ENCODE data around the gene SDHA.
"Not testable (repeated sequence)": the region's sequence is repeated elsewhere in the genome, so short reads cannot be mapped to it uniquely, and the experiment has no call there.

SDHA gene

DNA sequence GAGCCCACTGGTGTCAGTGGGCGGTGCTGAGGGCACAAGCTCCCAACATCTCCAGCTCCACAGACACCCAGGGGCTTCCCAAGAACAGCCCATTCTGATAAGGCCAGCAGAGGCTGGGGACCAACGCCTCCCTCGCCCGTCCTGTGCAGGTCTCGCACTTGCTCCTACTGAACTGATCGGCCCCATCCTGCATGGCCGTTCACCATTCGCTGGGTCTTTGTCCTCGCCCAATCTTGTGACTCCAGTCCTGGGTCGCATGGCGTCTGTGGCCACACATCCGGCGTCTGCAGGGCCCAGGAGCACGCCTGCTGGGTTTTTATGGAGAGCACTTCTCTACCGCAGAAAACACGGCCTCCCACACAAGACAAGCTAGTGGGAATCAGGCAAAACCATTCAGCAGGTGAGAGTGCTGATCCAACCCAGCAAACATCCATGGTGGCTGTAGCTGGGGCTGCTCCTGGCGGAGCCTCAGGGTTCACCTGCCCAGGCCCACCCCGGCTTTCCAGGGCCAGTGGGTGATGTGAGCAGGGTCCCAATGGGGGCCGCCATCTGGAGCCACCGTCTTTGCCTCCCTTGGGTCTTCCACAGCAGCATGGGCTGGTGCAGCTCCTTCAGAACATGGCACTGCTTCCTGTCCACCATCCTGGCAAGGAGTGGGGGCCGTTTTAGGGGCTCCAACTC, 19.5 kb upstream of the SDHA start:
- DNase-seq, result no peak

DNA sequence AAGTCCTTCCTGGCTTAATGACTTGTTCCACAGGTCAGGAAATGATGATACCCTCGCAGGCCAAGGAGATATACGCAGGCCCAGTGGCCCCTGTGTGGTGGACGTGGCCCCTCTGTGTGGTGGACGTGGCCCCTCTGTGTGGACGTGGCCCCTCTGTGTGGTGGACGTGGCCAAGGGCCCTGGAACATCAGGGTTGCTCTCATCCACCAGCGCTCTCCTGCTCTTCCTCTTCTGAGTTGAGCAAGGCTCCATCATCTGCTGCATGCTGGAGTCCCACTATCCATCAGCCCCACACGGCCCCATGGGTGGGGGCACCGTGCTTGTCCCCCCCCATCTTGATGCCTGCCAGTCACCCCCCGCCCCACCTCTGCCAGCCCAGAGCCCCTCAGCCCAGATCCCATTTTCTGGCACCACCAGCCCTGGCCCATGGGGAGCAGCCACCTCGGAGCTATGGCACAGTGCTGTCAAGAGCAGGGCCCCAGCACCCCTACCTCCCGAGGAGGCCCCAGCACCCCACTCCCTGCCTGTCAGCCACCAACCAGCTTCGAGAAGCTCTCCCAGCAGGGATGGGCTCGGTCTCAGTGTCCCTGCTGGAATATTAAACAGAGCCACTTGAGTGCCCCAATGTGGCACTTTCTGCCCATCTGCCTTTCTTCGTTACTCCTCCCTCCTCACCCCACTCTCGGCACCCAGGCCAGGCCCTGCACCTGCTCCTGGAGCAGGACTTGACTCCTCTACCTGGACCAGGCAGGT, 18.7 kb upstream of the SDHA start:
- no peak for DNase-seq

DNA sequence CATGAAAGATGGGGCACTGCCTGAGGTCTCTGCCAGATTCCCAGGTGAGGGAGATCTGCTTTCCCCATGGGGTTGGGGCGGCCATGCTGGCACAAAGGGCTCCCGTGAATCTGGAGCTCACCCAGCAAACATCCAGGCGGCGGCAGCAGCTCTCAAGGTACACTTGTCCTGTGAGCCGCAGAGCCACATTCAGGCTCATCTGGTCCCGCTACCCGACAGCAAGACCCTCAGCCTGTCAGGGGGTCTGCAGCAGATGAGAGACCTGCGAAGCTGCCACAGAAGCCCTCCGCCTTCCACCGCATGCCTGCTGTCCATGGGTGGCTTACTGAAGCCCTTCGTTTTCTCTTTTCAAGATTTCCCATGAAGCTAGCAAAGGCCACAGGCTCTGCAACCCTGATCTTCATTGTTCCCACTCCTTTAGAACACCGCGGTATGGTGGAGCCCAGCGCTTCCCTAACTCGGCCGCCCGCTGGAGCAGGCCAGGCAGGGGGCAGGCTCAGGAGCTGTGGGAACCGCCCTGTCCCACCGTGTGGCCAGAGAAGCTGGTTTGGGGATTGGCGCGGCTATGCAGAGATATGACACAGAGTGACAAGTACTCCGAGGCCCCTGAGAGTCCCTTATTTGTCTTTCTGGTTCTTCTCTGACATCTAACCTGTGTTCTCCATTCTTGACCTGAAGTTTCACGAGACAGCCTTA, 18.0 kb upstream of the SDHA start:
- no peak for DNase-seq

DNA sequence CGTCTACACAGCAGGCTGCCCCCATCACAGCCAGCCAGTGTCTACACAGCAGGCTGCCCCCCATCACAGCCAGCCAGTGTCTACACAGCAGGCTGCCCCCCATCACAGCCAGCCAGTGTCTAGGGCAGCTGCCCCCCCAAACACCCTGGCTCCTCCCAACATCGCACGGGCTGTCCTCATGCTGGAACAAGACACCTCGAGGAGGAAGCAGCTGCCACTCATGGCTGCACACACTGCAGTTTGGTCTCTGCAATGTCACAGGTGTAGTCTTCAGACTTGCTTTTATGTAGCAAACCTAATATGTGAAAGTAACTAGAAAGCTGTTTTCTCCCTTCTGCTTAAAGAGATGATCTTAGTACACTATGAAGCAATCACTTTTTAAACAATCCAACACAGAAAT, 17.1 kb upstream of the SDHA start:
- DNase-seq, result no peak

DNA sequence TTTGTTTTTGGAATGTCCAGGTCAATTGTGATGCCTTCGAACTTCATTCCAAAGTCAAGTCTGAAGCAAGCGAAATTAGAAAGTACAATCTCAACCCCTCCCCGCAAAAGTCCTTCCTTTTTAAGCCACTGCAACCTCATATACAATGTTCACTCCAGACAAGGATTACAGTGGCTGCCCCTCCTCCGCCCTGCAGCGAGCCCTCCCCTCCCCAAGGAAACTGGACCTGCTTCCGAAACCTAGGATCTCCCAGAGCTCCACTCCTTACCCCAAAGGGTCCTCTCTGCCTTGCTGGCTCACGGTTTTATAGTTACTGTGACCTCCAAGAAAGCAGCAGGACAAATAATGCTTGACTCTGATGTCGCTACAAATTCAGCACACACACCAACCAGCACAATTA, 16.4 kb upstream of the SDHA start:
- no peak for DNase-seq

DNA sequence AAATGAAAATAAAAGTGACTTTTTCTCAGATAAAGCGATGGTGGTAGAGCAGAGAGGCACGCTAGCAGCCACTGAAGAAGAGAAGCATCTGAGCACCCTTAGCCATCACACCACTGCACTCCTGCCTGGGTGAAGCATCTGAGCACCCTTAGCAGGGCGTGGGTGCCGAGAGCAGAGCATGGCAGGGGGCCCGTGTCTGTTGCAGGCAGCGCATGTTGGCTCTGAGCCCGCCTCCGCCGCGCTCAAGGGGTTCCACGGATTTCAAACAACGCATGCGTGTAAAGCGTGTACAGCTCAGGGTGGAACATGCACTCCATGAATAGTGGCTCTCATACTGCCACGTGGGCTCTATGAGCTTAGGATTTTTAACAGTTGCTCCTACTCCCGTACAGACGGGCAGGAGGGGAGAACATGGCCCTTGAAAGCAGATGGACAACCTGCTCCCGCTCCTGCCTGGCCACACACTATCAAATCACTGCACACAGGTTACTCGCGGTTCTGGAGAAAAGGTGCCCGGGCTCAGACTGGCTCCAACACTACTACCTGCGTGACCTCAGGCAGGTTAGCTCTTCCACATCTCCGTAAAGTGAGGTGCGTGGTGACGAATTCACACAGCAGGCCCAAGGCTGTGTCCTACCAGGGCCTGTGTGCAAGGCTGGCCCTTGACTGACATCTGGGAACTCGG, 14.7 kb upstream of the SDHA start:
- no peak for DNase-seq

DNA sequence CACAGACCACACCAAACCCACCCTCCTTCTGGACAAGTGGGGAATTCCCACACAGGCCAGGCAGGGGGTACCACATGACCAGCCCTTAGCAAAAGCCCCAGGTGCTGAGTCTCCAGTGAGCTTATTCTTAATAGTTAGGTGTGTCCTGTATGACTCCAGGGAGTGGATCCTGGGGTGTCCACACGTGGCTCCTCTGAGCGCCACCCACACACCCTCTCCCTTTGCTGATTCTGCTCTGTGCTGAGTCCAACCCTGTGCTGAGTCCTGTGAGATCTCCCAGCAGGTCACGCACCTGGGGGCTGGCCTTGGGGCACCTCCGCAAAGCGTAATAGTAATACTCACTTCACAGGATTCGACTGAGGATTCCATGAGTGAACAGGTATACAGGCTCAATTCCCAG, 14.1 kb upstream of the SDHA start:
- no peak for DNase-seq

DNA sequence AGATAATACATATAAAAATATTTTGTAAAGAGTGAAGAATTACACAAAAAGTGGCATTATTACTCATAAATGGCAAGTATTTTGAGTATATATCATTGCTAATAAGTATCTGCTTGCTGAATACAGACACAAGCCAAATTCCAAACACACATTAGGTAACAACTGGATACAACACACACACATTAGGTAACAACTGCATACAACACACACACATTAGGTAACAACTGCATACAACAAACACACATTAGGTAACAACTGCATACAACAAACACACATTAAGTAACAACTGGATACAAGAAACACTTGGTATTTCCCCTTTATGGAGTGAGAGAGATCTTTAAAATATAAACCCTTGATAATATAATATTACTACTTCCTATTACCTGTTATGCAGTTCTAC, 13.7 kb upstream of the SDHA start:
- no peak for DNase-seq

DNA sequence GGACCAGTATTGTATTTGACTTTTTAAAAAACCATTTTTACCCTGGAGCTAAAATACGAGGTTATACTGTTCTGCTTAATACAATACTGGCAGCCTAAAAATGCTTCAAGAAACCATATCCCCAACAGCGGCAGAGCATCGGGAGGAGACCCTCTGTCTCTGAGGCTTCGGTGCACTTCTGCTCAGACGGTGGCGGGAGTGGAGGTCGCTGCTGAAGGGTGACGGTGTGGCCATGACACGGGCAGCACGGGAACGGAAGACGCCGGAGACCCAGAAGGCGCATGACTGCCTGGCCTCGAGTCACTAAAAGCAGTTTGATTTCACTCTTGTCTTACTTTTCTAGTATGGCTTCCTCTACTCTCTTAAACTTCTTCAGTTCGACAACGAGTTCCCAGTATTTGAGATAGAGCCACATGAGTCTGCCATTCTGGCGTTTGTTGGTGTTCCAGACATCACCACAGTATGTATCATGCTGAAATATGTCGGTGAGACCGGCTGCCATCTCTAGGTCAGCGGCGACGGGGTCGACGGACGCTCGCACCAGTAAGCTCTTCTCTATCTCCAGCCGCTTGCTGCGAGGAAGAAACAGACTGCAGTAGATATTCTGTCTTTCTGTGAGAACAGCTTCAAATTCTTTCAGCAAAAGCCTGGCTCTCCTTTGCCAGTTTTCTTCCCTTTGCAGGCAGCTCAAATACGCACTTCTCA, 13.0 kb upstream of the SDHA start:
- no peak for DNase-seq

DNA sequence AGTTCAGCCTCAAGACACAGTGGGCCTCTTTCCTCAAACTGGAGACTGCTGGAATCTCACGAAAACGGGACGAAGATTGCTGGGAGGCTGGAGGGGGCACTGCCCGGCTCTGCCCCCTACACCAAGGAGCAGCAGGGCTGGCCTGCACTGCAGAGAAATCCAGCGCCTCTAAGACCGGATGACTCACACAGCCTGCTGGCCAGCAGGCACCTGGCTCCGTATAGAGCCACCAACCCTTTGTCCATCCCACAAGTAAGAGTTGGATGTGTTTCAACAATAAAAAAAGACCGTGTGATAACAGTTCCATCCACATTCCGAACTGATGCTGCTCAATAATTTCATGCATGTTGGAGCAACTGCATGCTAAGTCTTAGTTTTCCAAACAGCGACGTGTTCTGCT, 11.7 kb upstream of the SDHA start:
- no peak for DNase-seq

DNA sequence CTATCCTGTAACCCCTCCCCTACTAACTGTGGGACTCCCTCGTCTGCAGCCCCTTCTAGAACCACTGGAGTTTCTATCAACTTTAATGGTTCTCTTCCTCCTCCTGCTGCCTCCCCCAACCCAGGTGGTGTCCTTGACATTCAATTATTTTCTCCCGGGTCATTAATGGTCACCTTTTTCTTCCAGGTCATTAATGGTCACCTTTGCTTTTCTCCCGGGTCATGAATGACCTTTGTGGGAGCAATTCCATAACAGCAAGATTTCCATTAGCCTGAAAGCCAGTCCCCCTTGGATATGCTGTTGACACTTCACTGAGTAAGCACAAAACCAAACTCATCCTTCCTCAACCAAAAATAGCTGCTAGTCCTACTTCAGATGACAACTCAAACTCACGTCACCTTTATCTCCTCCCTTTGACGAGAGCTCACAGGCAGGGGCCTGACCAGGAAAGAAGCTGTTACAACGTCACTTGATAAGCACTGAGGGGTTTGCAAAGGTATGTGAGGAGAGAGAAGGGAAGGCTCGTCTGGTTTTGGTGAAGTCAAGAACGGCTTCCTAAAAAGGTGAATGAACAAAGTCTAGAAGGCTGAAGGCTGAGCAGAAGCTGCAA, 11.1 kb upstream of the SDHA start:
- DNase-seq, result no peak

DNA sequence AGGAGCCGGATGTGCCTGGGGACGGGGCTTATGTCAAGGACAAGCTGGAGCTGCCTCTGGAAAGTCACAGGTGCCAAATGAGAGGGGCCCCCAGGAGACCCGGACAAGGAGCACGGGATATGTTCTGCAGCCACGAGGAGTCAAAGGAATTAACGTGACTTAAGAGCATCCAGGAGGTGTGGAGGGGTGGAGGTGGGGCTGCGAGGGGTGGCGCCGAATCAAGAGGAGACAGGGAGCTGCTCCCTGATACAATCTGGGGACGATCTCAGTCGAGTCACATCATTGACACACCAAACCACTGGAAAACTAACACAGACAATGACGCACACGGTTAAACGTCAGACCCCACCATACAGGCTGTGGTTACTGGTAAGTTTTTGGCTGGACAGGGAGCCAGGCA, 10.5 kb upstream of the SDHA start:
- no peak for DNase-seq

DNA sequence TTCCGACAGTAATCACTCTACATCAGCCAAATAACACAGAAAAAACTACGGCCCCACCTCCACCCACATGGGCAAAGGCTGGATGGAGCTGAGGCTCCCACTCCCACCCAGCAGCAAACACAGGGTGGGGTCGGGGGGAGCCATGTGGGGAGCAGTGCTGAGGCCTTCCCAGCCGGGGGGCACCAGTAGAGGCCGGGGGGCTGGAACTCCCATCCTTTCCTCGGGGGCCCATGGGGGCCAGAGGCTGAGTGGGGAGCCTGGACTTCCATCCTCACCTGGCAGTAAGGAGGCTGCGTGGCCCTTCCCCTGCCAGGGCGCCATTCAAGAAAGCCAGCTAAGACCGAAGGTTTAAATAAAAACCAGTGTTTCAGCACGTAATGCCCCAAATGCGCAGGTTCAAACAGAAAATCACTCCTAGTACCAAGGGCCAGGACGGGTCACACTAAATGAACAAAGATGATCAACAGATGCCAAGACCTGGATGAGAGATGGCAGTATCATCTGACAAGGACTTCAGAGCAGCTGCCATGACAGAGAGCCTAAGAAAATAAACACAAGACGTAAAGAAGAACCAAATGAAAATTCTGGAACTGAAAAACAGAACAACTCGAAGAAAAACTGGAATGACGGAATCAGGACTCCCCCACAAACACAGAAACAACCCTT, 9.5 kb upstream of the SDHA start:
- DNase-seq, result no peak

DNA sequence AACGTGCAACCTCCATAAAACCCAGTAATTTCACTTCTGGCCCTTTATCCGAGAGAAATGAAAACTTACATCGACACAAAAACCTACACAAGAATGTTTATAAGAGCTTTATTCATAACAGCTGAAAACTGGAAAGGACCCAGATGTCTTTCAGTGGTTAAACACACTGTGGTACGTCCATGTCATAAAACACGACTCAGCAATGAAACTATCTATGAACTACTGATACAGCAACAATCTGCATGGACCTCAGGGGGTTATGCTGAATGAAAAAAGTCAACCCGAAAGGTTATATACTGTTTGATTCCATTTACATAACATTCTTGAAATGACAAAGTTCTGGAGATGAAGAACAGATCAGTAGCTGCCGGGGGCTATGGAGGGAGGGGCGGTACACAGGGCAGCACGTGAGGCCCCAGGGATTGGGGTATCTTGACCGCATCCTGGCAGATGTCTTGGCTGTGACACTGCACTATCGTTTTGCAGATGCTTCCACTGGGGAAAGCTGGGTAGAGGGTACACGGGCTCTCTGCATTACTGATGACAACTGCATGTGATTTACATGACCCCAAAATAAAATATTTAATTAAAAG, 4.2 kb upstream of the SDHA start:
- no peak for DNase-seq

DNA sequence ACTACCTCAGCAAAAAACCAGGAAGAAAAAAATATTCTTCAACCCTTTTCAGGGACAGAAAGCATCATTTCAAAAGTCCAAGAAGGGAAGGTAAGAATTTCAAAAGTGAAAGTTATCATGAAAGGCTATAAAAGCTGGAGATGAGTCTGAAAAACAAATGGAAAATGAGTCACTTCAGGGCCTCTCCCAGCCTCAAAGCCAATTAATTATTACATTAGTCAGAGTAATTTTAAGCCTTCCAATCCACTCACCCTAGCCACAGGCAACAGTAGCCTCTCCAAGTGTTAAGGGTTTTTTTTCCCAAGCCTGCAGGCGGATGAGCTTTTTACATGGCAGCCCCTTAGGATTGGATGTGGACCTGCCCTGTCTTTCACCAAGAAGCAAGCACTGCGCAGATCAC, 2.9 kb upstream of the SDHA start:
- peak; percentile 19 for DNase-seq

DNA sequence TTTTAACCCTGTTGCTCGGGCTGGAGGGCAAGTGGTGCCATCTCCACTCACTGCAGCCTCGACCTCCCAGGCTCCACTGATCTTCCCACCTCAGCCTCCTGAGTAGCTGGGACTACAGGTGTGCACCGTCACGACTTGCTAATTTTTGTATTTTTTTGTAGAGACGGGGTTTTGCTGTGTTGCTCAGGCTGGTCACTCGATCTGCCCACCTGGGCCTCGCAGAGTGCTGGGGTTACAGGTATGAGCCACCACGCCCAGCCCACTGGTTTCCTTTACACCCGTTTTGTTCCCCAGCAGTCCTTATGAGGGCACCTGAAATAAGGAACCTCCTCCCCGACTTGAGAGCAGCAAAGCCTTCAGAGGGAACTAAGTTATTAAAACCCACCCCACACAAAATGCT, 2.0 kb upstream of the SDHA start:
- not testable (repeated sequence) for DNase-seq

DNA sequence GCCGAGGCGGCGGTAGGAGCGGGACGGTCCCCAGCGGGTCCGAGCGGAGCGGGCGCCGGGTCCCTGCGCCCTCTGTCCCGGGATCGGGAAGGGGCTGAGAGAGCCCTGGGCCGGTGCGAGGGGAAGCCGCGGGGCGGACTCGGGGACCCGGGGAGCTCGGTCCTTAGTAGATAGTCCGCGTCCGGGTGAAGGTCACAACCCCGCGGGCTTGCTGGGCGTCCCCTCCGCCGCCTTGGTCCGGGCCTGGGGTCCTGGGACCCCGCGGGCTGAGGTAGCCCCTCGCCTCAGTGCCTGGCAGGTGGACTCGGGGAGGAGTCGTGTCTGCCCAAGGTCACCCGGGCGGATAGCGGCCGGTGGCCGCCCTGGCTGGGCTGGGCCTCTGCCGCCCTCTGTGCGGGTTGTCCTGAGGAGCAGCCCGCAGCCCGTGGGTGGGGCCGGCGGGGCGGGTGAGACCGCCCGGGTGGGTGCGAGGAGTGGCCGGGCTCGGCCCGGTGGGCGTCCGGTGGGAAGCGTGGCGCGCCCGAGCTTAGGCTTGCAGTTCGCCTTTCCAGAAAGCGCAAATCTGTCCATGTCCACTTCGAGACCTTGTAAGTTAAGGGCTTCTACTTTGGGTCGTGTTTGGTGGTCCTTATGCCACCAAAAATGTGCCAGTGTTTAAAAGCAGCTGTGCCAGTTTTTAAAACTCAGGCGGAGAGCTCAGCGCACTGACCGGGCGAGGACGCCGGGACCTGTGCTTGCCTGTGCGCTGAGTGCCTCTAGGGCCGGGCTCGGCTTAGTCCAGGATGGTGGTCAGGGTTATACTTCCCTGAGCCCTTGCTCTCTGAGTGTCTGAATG, 554 bp downstream of the SDHA start:
- DNase-seq, result peak; percentile 22

DNA sequence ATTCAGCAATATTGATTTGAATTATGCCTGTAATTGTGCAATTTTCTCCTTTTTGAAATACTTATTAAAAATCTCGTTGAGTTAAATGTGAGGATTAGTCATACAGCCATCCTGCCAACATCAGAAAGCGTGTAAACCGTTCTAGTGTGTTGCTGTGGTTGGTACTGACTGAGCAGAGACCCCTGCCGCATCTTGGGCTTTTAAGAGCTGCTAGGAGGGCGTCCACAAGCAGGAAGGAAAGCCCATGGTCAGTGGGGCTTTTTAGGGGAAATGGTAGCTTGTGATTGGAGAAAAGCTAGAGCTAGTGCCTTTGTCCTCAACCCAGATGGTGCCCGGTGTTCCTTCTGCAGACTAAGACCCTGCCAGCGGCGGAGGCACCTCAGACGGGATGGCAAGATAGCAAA, 1.3 kb downstream of the SDHA start:
- DNase-seq, result peak; percentile 18

DNA sequence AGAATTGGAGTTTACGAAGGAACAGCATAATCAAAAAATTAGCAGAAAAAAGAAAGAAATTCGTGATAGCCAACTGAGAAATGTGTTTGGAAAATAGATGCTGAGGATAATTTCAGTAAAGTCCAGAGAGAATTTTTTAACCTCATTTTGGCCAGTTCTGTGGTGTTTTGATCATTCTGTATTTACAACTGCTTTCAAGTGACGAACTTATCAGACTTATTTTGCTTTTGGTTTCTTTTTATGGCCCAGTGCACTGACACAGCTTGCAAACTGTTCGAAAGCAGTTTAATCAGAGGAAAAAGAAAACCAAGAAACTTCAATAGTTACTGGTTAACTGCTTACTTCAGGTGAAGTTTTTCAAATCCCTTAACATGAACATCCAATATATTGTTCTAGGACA, 1.9 kb downstream of the SDHA start:
- no peak for DNase-seq
